ENCODE measurements around the gene SMARCD1.

The SMARCD1 gene

DNA sequence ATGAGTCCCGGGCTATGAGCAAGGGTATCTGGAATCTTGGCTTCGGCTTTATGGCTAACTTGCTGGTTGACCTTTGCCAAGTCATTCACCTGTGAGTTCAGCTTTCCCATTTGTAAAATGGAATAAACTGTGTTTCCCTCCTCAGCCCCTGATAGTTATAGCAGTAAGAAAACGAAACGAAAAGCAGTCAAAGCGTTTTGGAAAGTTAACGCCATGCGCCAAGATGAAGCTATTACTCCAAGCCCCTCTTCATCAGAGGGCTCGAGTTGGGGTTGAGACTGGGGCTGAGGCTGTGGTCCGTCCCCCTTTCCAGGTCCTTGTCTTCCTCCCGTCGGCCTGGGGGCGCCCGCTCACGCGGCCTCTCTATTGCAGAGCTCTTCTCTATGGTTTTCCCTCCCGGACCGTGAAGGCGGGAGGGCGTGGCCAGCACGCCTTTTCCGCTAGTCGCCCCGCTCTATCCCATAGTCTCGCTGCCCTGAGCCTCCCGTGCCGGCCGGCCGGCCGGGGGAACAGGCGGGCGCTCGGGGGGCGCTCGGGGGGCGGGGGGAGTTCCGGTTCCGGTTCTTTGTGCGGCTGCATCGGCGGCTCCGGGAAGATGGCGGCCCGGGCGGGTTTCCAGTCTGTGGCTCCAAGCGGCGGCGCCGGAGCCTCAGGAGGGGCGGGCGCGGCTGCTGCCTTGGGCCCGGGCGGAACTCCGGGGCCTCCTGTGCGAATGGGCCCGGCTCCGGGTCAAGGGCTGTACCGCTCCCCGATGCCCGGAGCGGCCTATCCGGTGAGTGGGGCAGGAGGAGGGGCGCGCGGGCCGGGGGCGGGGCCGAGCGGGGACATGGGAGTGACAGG lies at the start of gene SMARCD1:
SMARCD1 (plus strand) TSS at position 568 of the 840 bp plus-strand sequence; CDS start at position 596, 28 bp downstream.
- peak; percentile 96 for DNase-seq

DNA sequence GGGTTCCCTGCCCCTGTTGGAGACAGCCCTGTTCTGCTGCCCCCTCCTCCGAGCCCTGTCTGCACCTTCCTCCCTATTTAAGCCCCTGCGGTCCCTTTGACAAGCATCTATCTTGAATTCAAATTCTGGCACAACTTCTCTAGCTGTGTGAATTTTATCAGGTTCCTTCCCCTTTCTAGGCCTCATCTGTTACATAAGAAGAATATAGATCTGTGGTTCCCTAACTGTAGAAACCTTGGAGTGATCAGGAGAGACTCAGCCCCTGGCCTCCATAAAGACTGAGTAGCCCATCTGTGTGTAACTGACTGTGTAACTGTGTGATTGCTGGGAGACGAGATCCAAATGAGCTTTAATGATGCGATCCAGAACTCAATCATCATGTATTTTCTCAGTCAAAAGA lies 46.8 kb upstream of the SMARCD1 start:
- no peak for DNase-seq

DNA sequence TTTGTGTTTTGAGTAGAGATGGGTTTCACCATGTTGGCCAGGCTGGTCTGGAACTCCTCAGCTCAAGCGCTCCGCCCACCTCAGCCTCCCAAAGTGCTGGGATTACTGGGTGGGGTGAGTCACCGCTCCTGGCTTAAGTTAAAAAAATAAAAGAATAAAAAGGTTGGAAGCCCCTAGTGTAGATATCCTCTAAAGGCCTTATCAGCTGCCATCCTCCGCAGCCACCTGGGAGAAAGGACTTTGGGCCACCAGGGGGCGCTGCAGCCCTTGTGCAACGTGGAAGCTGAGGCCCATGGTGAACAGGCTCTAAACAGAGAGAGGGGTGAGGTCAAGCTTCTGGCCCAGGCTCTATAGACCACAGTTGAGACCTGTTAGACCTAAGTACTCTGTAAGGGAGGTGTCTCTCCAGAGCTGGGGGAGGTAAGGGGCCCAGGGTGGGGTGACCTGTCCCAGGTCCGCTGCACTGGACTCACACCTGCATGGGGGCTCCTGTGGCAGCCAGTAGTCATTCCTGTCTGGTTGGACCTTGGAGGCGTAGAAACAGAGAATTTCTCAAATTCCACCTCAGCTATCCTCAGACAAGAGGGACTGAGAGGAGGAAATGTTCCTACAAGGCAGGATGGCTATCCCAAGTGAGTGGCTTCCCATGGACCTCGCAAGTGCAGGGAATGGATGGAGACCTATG lies 45.8 kb upstream of the SMARCD1 start:
- no peak for DNase-seq

- no peak for DNase-seq
Measured at GRCh38 chr12:50040657-50041056, 44.5 kb upstream of the SMARCD1 start.

DNA sequence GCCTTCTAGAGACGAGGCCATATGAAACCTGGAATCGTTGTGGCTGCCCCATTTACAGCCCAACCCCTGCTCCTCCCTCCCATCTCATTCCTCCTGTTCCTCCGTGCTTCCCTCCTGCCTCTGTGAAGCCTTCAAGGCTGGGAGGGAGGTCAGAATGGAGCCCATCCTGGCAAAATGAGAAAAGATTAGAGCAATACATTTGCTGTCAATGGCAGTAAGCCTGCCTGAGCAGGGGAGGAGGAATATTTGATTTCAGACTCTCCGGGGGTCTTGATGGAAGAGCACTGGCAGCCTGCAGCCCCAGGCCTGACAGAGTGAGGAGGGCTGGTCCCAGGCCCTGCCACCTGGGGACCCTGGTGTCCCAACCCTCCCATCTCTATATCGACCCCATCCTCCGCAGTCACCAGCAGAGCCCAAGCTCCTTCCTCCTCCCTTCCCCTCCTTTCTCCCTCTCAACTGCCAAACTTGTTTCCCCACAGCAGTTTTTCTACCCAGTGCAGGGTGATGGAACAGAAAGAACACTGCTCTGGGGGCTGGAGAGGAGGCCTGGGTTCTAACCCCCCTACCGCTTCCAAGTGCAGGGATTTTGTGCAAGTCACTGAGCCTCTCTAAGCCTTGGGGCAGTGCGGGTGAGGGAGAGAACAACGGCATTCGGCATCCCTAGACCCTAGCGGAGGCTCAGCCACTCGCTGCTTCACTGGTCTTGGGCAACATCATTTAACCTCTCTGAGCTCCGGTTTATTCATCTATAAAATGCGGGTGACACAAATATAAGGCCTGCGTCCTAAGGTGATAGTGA lies 43.9 kb upstream of the SMARCD1 start:
- no peak for DNase-seq

DNA sequence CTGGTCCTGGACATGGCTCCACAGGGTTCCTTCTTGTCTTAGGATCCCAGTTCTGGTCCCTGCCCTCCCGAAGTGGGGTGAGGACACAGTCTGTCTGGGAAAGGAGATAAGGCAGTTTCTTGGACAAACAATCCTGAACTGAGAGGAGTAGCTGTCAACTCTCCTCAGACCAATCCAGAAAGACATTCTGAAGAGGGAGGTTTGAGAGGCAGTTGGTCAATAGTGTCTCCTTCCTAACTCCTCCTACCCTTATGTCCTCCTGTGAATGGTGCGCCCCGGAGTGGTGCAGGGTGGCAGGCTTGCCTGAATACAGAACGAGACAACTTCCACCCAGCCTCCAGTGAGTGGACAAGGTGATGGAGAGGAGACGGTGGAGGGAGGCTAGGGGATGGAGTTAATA lies 43.2 kb upstream of the SMARCD1 start:
- no peak for DNase-seq

DNA sequence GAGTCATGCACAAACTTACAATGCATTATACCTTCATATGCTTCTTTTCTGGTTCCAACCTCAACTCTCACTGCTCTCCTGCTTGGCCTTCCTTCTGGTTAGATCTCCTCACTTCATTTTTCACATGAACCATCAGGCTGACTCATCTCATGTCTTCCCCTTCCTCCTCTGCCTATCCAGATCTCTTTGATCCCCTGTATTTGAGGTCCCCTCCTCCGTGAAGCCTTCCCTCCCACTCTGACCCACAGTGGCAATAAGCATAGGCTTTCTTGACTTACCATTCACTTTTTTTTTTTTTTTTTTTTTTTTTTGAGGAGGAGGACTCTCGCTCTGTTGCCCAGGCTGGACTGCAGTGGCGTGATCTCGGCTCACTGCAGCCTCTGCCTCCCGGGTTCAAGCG lies 42.4 kb upstream of the SMARCD1 start:
- DNase-seq, result no peak

GRCh38 chr12:50043308-50043707 lies 41.8 kb upstream of the SMARCD1 start:
- DNase-seq, result no peak

DNA sequence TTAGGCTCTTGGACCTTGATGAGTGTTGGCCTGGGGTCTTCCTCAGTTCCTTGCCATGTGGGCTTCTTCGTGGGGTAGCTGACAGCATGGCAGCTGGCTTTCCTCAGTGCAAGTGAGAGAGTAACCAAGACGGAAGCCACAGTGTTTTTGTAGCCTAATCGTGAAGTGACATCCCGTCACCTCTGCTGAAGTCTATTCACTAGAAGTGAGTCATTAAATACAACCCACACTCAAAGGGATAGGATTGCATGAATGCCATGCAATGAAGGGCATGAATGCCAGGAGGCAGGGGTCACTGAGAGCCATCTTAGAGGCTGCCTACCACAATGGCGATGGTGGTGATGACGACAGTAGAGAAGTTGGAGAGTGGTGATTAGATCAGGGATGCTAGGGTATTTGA lies 41.3 kb upstream of the SMARCD1 start:
- DNase-seq, result no peak

- no peak for DNase-seq
Measured at GRCh38 chr12:50047693-50048250, 37.4 kb upstream of the SMARCD1 start.

DNA sequence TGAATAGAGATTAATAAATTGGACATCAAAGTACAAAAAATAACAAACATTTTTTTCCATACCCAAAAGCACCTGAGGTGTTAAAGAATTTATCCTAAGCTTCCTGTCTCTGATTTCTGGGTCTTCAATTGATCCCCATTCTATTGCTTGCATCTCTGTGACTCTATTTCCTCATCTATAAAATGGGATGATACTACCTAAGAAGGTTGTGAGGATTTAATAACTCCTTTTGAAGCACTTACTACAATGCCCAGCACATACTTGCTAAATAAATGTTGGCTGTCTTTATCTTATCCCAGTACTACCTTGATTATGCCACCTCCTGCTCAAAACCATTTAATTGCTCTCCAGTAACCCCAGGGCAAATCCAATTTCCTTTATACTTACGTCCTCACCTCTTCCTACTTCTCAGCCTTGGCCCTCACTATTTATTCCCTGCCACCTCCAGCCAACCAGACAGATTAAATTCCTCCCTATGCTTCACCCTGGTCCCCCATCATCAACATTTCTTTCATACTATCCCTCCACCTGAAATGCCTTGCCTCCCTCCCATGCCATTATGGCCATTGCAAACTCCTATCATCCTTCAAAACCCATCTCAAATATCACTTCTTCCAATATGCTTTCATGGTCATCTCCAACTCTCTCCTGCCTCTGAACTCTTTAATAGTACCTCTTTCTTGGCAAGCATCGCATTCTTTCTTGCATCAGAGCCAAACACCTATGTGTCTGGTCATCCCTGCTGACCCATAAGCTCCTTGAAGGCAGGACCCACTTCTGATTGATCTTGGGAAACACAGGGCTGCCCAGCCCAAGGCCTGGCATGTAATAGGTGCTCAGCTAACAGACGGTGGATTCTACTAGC lies 35.7 kb upstream of the SMARCD1 start:
- no peak for DNase-seq

- no peak for DNase-seq
Measured at GRCh38 chr12:50050119-50050385, 35.1 kb upstream of the SMARCD1 start.

- DNase-seq, result no peak
Measured at GRCh38 chr12:50050410-50051098, 34.6 kb upstream of the SMARCD1 start.

- DNase-seq, result no peak
Measured at GRCh38 chr12:50051101-50051806, 33.9 kb upstream of the SMARCD1 start.

DNA sequence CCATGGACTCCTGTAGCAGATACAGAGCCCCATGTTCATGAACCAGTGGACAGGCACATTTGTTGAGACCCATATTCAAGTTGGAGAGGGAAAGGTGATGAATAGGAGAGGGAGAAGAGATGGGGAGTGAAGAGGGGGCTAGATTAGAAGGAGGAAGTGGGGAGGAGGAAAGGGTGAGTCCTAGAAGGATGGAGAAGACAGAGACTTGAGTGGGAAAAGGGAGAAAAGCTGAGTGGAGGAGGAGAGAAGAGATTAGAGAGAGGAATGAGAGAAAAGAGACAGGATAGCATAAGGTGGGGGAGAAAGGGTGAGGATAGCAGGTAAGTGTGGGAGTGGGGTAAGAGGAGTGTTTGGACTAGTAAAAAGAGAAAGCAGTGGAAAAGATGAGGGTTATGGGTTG lies 32.6 kb upstream of the SMARCD1 start:
- no peak for DNase-seq

DNA sequence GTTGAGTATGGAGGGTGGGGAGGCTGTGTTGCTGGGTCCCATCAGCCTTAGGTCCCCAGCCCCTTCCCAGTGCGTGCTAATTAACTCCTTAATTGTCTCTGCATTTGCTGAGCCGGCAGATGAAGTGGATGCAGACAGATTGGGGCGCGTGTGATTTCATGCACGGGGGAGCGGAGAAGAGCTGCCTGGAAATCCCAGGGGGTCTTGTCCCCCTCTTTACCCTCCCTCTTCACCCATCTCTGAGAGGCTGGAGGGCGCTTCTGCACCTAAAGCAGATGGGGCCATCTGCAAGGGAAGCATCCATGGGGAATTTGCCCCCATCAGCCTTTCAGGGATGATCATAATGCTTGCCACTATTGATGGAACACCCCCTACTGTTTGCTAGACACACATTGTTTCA lies 32.2 kb upstream of the SMARCD1 start:
- DNase-seq, result no peak

DNA sequence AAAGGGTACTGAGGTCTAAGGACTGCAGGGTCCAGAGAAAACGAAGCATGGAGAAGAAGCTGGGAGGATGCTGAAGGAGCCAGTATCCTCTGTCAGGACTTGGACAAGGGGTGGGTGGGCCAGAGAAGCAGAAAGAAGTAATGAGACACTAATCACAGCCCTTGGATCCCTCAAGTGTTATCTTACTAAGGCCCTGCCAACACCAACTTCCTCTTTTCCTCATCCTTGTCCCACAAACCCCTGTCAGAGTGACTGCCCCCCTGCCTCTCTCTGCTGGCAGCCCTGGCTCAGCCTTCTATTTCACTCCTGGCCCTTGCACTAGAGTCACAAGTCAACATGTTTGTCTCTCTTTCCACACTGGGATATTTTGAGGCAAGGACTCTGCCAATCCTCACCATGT lies 31.6 kb upstream of the SMARCD1 start:
- no peak for DNase-seq

- DNase-seq, result peak; percentile 47
Measured at GRCh38 chr12:50055831-50056638, 29.1 kb upstream of the SMARCD1 start.

GRCh38 chr12:50056639-50056976 lies 28.5 kb upstream of the SMARCD1 start:
- no peak for DNase-seq

Measured in DMS79 treated with DMSO at 0.1 percent for 48 hours (cell line).